CD4-positive, alpha-beta memory T cell (primary cell): Measurements from ENCODE around the gene ATF7IP. TPM values are rescaled to one million over a fixed set of nuclear protein-coding genes. Genes with fewer than 3 reads are reported as not detected.
"Not testable (repeated sequence)": the region's sequence is repeated elsewhere in the genome, so short reads cannot be mapped to it uniquely, and the experiment has no call there.

ENCODE experiments used
- CTCF ChIA-PET: fragments of 350-600 bp; sonication (Branson Sonifier 250); formaldehyde crosslinking; loops from one replicate; lab custom pipeline; 2021; ENCODE audit warnings: inconsistent platforms; ENCODE audit not compliant: partially characterized antibody; lab: Charles Lee
- POLR2A ChIA-PET: fragments of 350-600 bp; sonication (Branson Sonifier 250); formaldehyde crosslinking; loops from one replicate; lab custom pipeline; 2021; ENCODE audit not compliant: partially characterized antibody; lab: Charles Lee
- DNase-seq, 5 donors: peaks; one replicate each; pipeline versions ENCODE4 v3.0.0 to v3.0.0-alpha.2; 2020 to 2022; ENCODE audit warnings: mixed read lengths in 1 of 5
- H3K27ac ChIP-seq: one replicate; pipeline ENCODE4 v1.7.0; 2013; ENCODE audit warnings: low read depth, low read length
- H3K27me3 ChIP-seq: 2 replicates; pipeline ENCODE4 v1.7.0; 2013; ENCODE audit warnings: mild to moderate bottlenecking, low read length, moderate library complexity; ENCODE audit not compliant: insufficient read depth
- H3K36me3 ChIP-seq: 2 replicates; pipeline ENCODE4 v1.7.0; 2013; ENCODE audit warnings: mild to moderate bottlenecking, low read length, moderate library complexity; ENCODE audit not compliant: insufficient read depth
- H3K4me1 ChIP-seq: 2 replicates; pipeline ENCODE4 v1.7.0; 2013; ENCODE audit warnings: mild to moderate bottlenecking, low read length, moderate library complexity; ENCODE audit not compliant: insufficient read depth
- H3K4me3 ChIP-seq, 2 donors: one replicate each; pipeline ENCODE4 v1.7.0; 2013; ENCODE audit warnings: low read length in 2 of 2, mild to moderate bottlenecking in 1 of 2
- H3K9me3 ChIP-seq, 2 donors: one replicate each; pipeline ENCODE4 v1.7.0; 2013; ENCODE audit warnings: low read length in 2 of 2, control low read depth in 1 of 2; ENCODE audit not compliant: control insufficient read depth in 1 of 2
- H3K27ac Mint-ChIP-seq, 7 donors: one replicate each; pipeline ENCODE4 v1.8.0; 2020 to 2021; ENCODE audit warnings: mixed read lengths in 7 of 7, mild to moderate bottlenecking in 6 of 7, inconsistent platforms in 3 of 7, moderate library complexity in 3 of 7
- H3K27me3 Mint-ChIP-seq, 2 donors: one replicate each; pipeline ENCODE4 v1.8.0; 2020 to 2021; ENCODE audit warnings: mixed read lengths in 2 of 2
- H3K36me3 Mint-ChIP-seq, 2 donors: one replicate each; pipeline ENCODE4 v1.8.0; 2020 to 2021; ENCODE audit warnings: mixed read lengths in 2 of 2, inconsistent platforms in 1 of 2, mild to moderate bottlenecking in 1 of 2
- H3K4me1 Mint-ChIP-seq, 4 donors: one replicate each; pipeline ENCODE4 v1.8.0; 2020 to 2021; ENCODE audit warnings: mixed read lengths in 4 of 4, mild to moderate bottlenecking in 1 of 4
- H3K4me3 Mint-ChIP-seq, 8 donors: one replicate each; pipeline ENCODE4 v1.8.0; 2020 to 2021; ENCODE audit warnings: mixed read lengths in 8 of 8, mild to moderate bottlenecking in 7 of 8, moderate library complexity in 6 of 8, inconsistent platforms in 3 of 8
- H3K9me3 Mint-ChIP-seq, 8 donors: one replicate each; pipeline ENCODE4 v1.8.0; 2020 to 2021; ENCODE audit warnings: mixed read lengths in 8 of 8, mild to moderate bottlenecking in 5 of 8, inconsistent platforms in 3 of 8, moderate library complexity in 1 of 8
- intact Hi-C: fragments of 100-400 bp; cut with micrococcal nuclease; formaldehyde crosslinking; loops from one replicate; pipeline ENCODE4 v1.15.1; 2023
- polyA plus RNA-seq, 2 donors: library from polyadenylated mRNA; unstranded; fragments of 300-500 nt; fragmentation: Illumina TruSeq; gene quantifications; one replicate each; pipeline ENCODE4 v1.2.3, GENCODE V29; 2021
- total RNA-seq, 2 experiments: library from RNA; stranded (reverse); gene quantifications; one replicate each; pipeline ENCODE4 v1.2.3, GENCODE V29; 2021

ATF7IP gene
- total and polyA plus RNA-seq, 4 experiments from 2014 or later: 87.3 to 223 (median 156) TPM

DNA sequence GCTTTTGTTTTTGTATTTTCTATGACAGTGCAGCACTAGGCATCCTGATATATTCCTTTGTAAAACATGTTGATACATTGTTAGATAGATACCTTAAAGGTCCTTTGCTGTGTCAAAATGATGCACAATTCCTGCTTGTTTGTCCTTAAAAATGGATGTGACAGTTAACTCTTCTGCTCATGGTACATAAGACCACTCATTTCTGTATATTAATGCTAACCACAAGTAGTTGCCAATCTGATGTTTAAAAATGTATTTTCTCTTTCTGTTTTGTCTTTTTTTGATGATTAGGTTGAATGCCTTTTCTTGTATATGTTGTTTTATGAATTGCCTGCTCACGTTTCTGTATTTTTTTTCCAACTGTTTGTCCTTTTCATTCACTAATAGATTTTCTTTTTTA, 35.1 kb downstream of the ATF7IP start:
- Mint-ChIP-seq H3K36me3 (peaks cover 7 to 25% of the 10 kb centered on the region in 2 donors), H3K27me3 (no peaks in the 10 kb centered on the region), H3K4me3 (peak overlapping the region; percentile 34 to 85 (median 81)), H3K4me1 (peaks cover 60 to 94% (median 81%) of the 10 kb centered on the region in 4 donors), H3K27ac (peak overlapping the region; percentile 62 to 95 (median 89)), H3K9me3 (no peaks in the 10 kb centered on the region)
- DNase-seq: no peak
- Histone ChIP-seq H3K36me3 (no peaks in the 10 kb centered on the region), H3K27ac (peak overlapping the region; percentile 58), H3K4me3 (peak overlapping the region; percentile 32 to 36), H3K4me1 (peaks cover 99% of the 10 kb centered on the region), H3K27me3 (no peaks in the 10 kb centered on the region), H3K9me3 (no peaks in the 10 kb centered on the region)
- intact Hi-C loops: loop anchor here (1.0 to 2.0 kb wide), 2 partner anchors 8 to 16 kb away; no protein-coding TSS in a partner anchor
- ChIA-PET CTCF (interaction anchor here (1.6 kb wide), 1 partner anchor 17 kb away, joined by 4 read pairs; no protein-coding TSS in a partner anchor), POLR2A (interaction anchor here (0.7 to 4.2 kb wide), 4 partner anchors 9 to 15 kb away, joined by 8 to 44 read pairs (median 17); no protein-coding TSS in a partner anchor)

GRCh38 chr12:14401267-14401666, 35.8 kb downstream of the ATF7IP start:
- CTCF ChIA-PET: interaction anchor here (1.4 to 2.9 kb wide), 5 partner anchors 8 to 17 kb away, joined by 4 to 14 read pairs (median 7); no protein-coding TSS in a partner anchor

GRCh38 chr12:14402697-14403096, 37.2 kb downstream of the ATF7IP start:
- Mint-ChIP-seq H3K27ac (peak overlapping the region; percentile 62 to 95 (median 91)), H3K9me3 (no peaks in the 10 kb centered on the region), H3K4me1 (peaks cover 49 to 82% (median 71%) of the 10 kb centered on the region in 4 donors), H3K36me3 (peaks cover 4 to 25% of the 10 kb centered on the region in 2 donors), H3K4me3 (peak overlapping the region; percentile 6 to 85 (median 68)), H3K27me3 (no peaks in the 10 kb centered on the region)
- Histone ChIP-seq H3K9me3 (no peaks in the 10 kb centered on the region), H3K36me3 (no peaks in the 10 kb centered on the region), H3K27me3 (no peaks in the 10 kb centered on the region), H3K4me1 (peaks cover 98% of the 10 kb centered on the region), H3K27ac (peak overlapping the region; percentile 39), H3K4me3 (no peak overlapping the region)
- intact Hi-C loops: no loop called here
- ChIA-PET POLR2A (interaction anchor here (1.3 to 4.2 kb wide), 12 partner anchors 9 to 368 kb away, joined by 3 to 44 read pairs (median 6); partner anchors contain the start of gene ATF7IP), CTCF (interaction anchor here (1.0 to 2.9 kb wide), 6 partner anchors 8 to 37 kb away, joined by 5 to 14 read pairs (median 8); partner anchors contain the start of gene ATF7IP)
- DNase-seq: no peak

More at GRCh38 chr12:14401267-14401666, 35.8 kb downstream of the ATF7IP start:
- H3K9me3 Mint-ChIP-seq, H3K27me3 Mint-ChIP-seq, H3K27me3 ChIP-seq, DNase-seq, H3K4me3 ChIP-seq, H3K9me3 ChIP-seq, H3K36me3 ChIP-seq: not testable (repeated sequence)
- Histone ChIP-seq H3K4me1 (peaks cover 99% of the 10 kb centered on the region), H3K27ac (peak overlapping the region; percentile 58)
- peak overlapping the region; percentile 34 to 85 (median 81) for H3K4me3 Mint-ChIP-seq
- peak overlapping the region; percentile 62 to 95 (median 89) for H3K27ac Mint-ChIP-seq
- H3K36me3 Mint-ChIP-seq: peaks cover 9 to 26% of the 10 kb centered on the region in 2 donors
- POLR2A ChIA-PET: interaction anchor here (0.6 to 4.2 kb wide), 10 partner anchors 8 to 369 kb away, joined by 3 to 44 read pairs (median 8); partner anchors contain the start of gene ATF7IP
- peaks cover 59 to 94% (median 81%) of the 10 kb centered on the region in 4 donors for H3K4me1 Mint-ChIP-seq
- intact Hi-C loops: loop anchor here (2.0 kb wide), 1 partner anchor 16 kb away; no protein-coding TSS in a partner anchor

DNA sequence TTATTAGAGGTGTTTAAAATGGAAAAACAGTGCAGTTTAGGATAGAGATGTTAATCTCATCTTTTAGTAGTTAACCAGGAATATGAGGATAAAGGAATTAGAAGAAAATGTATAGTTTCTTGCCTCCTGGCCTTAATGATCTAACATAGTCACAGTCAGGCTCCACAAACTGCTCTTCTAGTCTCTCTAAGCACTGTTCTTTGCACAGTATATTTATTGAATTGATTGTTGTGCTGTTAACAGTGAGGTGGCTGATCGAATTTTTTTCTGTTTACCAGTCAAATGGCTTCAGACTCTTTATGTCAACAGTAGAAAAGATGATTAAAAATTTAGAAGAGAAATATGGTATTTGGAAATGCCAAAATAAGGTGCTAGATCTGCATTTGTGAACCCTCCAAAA, 37.8 kb downstream of the ATF7IP start:
- no peak for DNase-seq
- POLR2A ChIA-PET: interaction anchor here (1.4 to 4.2 kb wide), 7 partner anchors 9 to 366 kb away, joined by 3 to 44 read pairs (median 7); no protein-coding TSS in a partner anchor
- peaks cover 98% of the 10 kb centered on the region for H3K4me1 ChIP-seq
- H3K27me3 ChIP-seq: no peaks in the 10 kb centered on the region
- Mint-ChIP-seq H3K36me3 (peaks cover 6 to 28% of the 10 kb centered on the region in 2 donors), H3K4me1 (peaks cover 48 to 80% (median 70%) of the 10 kb centered on the region in 4 donors), H3K4me3 (peak overlapping the region in 7 of 8 donors; percentile 13 to 88 (median 78)), H3K9me3 (no peaks in the 10 kb centered on the region), H3K27ac (peak overlapping the region; percentile 14 to 98 (median 93)), H3K27me3 (no peaks in the 10 kb centered on the region)
- intact Hi-C loops: no loop called here
- H3K27ac ChIP-seq: peak overlapping the region; percentile 33
- no peaks in the 10 kb centered on the region for H3K9me3 ChIP-seq
- CTCF ChIA-PET: interaction anchor here (1.7 to 2.9 kb wide), 4 partner anchors 9 to 38 kb away, joined by 5 to 14 read pairs (median 8); partner anchors contain the start of gene ATF7IP
- H3K4me3 ChIP-seq: peak overlapping the region in 1 of 2 donors; percentile 17
- no peaks in the 10 kb centered on the region for H3K36me3 ChIP-seq

GRCh38 chr12:14403711-14404196, 38.3 kb downstream of the ATF7IP start:
- peak; percentile 55 to 72 (median 66) for DNase-seq
- Mint-ChIP-seq H3K36me3 (peaks cover 10 to 30% of the 10 kb centered on the region in 2 donors), H3K4me3 (peak overlapping the region; percentile 40 to 88 (median 78)), H3K27ac (peak overlapping the region; percentile 86 to 98 (median 93)), H3K4me1 (peaks cover 47 to 82% (median 68%) of the 10 kb centered on the region in 4 donors), H3K9me3 (no peaks in the 10 kb centered on the region), H3K27me3 (no peaks in the 10 kb centered on the region)
- Histone ChIP-seq H3K4me1 (peaks cover 98% of the 10 kb centered on the region), H3K36me3 (no peaks in the 10 kb centered on the region), H3K27me3 (no peaks in the 10 kb centered on the region), H3K4me3 (peak overlapping the region in 1 of 2 donors; percentile 17), H3K9me3 (no peaks in the 10 kb centered on the region), H3K27ac (peak overlapping the region; percentile 33)
- ChIA-PET POLR2A (interaction anchor here (0.9 to 4.2 kb wide), 7 partner anchors 10 to 34 kb away, joined by 3 to 44 read pairs (median 7); no protein-coding TSS in a partner anchor), CTCF (interaction anchor here (1.7 to 2.9 kb wide), 3 partner anchors 9 to 38 kb away, joined by 5 to 14 read pairs (median 8); partner anchors contain the start of gene ATF7IP)
- intact Hi-C loops: no loop called here

GRCh38 chr12:14405407-14405806, 39.9 kb downstream of the ATF7IP start:
- H3K9me3 ChIP-seq, H3K36me3 ChIP-seq, H3K9me3 Mint-ChIP-seq, H3K27me3 ChIP-seq, H3K27me3 Mint-ChIP-seq, DNase-seq, H3K4me3 ChIP-seq, intact Hi-C loops, H3K27ac ChIP-seq: not testable (repeated sequence)
- peaks cover 97% of the 10 kb centered on the region for H3K4me1 ChIP-seq
- H3K4me3 Mint-ChIP-seq: peak overlapping the region in 3 of 8 donors; percentile 15 to 83 (median 32)
- ChIA-PET POLR2A (interaction anchor here (1.0 to 3.9 kb wide), 4 partner anchors 9 to 39 kb away, joined by 3 to 18 read pairs (median 8); partner anchors contain the start of gene ATF7IP), CTCF (interaction anchor here (0.7 to 1.6 kb wide), 2 partner anchors 11 to 12 kb away, joined by 3 to 4 read pairs; no protein-coding TSS in a partner anchor)
- peaks cover 45 to 79% (median 66%) of the 10 kb centered on the region in 4 donors for H3K4me1 Mint-ChIP-seq
- peak overlapping the region in 6 of 7 donors; percentile 57 to 96 (median 78) for H3K27ac Mint-ChIP-seq
- H3K36me3 Mint-ChIP-seq: peaks cover 15 to 24% of the 10 kb centered on the region in 2 donors
